Activated CD8-positive, alpha-beta memory T cell treated with anti-CD3 and anti-CD28 coated beads, Interleukin-2, amount 50 U/mL, for 24 hours (primary cell): ENCODE results near the gene DPP6.

ENCODE experiments used
- DNase-seq: peaks from one replicate; pipeline ENCODE4 v3.0.0-alpha.2; 2020; ENCODE audit errors: extremely low read depth

DPP6 gene

DNA sequence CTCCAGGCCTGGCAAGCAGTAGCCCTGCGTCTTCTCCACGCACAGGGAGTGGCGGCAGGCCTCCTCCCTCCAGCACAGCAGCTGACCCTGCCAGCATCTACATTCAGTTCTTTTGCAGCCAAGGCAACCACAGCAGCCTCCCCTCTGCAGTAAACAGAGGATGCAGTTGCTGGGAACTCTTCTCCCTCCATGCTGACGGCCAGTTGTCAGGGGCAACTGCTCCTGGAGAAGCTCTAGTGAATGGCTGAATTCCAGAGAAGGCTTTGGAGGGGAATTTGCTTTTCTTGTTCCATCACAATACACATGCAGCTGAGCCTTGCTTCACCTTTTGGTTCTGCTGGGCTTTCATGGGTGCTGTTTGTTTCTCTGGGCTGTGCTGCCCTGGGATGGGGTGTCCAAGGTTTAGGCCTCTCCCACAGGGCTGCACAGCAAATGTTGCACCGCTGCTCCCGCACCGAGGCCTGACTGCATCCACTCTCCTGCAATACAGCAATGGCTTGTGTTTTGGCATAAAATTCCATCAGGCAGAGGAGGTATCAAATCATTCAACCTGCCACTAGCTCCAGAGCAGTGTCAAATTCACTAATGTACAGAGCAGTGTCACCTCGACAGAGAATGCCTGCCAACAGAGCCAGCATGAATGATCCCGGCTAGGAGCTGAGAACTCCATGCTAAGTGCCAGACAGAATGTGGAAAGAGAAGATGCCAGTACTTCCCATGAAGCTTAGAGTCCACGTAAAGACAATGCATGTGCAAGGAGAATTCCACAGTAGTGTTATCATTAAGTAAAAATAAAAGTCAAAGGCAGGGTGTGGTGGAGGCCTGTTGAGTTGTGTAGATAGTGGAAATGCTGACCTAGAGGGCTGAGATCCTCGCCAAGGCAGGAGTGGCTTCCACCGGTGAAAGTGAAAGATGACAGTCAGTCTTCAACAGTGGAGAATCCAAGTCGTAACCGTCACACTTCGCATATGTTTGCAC lies 399.6 kb downstream of the DPP6 start:
- no peak for DNase-seq

DNA sequence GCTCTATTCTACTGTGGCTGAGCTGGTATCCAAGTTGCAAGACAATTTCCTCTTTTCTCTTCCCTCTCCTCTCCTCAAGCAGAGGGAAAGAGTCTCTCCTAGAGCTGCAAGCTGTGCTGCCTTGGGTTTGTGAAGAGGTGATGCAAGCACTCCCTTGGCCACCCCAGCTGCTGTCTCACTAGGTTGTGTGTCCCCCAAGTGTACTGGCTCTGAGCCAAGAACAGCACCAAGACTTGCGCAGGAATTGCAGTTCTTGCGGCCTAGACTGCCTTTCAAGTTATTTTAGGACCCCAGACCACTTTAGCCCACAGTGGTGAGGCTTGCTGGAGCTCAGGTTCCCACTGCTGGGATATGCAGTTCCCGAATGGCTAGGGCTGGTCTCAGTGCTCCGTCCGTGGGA lies 411.6 kb downstream of the DPP6 start:
- no peak for DNase-seq

DNA sequence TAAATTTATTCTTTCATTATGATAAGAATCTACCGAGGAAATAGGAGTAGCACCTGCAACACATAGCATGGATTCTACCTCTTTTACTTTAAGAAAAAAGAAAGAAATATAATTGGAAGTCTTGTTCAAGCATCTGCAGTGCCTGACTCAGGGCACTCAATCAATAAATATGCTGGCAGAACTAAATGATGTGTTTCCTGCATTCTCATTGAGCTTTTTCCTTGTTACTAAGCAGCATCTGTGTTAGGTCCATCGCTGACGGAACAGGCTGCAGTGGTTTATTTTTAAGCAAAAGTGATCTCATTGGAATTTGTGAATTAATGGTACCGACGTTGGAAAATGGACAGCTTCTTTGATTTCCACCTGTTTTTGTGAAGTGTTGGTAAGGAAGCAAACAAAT lies 417.5 kb downstream of the DPP6 start:
- DNase-seq, result no peak

DNA sequence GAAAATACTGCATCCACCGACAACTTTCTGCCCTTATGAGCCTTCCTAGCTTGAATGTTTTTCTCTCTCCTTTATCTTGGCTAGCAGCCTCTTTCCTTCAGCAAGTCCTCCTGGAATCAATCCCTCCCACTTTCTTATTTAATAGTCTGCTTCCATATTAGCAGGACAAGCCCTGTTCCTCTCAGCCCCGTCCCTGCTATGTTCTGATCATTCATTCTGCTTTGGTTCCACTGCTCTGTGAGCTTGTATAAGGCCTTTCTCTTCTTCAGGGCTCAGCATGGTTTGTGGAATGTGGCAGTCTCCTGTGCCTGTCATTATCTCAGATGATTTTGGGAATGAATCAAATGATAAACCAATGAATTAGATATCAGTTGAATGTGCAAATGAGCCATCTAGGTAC lies 420.1 kb downstream of the DPP6 start:
- DNase-seq, result no peak

DNA sequence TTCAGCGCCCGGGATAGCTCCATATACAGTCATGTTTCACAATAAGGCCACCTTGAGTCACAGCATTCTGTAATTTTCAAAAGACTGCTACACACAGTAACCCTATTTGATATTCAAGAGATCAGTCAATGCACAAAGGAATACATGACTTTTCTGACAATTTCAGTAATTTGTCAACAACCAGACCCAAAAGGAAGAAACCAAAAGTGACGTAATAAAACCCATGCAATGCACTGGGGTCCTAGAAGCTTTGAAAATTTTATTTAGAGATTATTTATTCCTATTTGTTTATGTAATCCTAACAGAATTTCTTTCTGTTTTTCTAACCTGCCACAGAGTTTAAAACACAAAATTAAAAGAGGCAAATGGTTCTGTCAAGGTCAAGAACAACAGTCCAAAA lies 421.2 kb downstream of the DPP6 start:
- no peak for DNase-seq

DNA sequence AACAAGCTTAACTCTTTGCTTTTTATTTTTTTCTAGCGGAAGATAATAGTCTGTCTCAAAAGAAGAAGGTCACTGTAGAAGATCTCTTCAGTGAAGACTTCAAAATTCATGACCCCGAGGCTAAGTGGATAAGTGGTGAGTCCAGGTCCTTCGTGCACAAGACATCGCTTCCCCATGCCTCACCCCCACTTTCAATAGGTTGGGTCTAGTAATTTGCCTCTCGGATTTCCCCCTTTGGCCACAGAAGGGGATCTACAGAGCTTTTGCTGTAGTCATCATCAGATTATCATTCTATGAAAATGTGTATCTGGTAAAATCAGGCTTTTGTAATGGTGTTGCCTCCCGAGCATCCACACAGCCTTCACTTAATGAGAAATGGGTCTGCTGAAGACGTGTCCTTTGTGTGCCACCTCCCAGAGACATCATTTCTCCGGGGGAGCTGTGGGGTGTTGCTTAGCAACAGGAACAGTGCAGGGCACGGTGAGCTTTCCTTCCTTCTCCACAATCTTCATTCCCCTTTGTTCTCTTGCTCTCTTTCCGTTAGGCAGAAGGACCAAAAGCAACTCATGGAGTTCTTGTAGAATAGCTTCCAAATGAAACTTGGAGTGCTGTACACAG lies 422.8 kb downstream of the DPP6 start:
- no peak for DNase-seq

DNA sequence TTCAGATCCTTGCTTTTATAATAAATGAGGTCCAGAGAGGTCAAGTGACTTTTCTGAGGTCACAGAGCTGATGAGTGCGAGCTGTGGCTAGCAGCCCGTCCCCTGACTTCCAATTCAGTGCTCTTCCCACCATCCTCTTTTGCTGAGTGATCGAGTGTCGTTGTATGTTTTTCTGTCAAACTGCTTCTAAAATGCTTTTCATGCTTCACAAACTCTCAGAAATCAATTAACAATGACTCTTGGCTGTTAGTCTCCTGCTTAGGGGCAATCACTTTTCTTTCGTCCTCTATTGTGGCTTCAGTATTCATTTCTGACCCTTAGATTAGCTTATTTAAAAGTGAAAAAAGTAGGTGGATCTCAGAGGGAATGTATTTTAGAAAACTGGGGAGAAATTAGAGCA lies 423.7 kb downstream of the DPP6 start:
- no peak for DNase-seq

DNA sequence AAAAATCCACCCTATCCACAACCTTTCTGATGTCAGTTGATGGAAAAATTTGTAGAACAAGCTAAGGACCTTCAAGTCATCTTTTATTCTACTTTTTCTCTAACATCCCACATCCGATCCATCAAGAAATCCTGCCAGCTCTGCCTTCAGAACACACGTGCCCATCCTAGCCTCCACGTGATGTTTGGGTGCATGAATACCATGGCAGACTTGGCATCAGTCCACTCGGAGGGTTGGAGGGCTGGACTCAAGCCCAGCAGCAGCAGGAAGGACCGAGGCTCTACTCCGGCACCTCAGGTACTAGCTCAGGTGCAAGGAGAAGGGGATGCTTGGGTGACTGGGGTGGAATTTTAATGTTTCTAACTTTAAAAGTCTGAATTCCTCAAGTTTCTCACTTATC lies 428.6 kb downstream of the DPP6 start:
- no peak for DNase-seq

DNA sequence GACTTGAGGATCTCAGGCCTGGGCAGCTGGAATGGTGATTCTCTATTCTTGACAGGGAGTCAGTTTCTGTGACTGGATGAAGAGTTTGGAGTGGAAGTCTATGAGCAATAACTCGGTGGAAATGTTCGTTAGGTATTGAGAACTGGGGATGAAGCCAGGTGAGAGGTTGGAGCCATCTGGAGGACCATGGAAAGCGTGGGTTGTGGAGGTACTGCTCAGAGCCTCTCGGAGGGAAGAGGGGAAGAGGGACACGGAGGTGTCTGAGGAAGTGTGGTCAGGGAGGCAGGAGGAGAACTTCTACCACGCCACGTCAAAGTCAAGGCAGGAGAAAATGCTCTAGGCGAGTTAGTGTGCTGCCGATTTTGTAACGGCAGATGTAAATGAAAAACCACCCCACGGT lies 430.7 kb downstream of the DPP6 start:
- no peak for DNase-seq

DNA sequence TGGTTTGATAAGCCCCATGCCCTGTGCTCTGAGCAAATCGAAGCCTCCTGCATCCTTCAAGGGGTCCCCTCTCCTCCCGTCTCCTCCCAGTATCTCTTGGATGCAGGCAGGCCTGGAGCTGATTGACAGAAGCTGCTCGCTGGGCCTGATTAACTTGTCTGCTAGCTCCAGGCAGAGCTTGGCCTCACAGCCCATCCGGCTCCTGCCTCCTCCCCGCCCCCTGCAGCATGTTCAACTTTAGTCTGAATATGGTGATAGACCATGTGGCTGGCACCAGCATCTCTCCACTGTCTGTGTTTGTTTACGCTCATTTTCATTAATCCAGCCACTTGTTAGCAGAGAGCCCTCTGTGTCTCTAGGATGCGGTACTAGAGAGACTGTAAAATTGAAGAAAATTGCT lies 432.2 kb downstream of the DPP6 start:
- no peak for DNase-seq

DNA sequence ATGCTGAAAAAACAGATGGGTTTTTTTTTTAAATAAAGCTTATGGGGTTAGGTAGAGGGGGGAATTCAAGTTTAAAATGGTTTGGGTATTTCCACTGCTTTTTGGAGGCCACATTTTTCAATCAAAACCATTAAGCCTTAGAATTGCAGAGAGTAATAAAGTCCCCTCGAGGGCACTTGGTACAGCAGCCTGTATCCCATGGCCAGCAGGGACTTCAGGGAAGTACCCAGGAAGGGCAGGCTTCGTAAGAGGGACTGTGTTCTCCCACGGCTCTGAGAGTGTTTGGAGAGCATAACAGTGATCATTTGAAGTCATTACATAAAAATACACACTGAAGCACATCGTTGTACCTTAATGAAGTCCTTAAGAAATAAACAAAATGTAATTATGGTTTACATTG lies 432.7 kb downstream of the DPP6 start:
- DNase-seq, result no peak

DNA sequence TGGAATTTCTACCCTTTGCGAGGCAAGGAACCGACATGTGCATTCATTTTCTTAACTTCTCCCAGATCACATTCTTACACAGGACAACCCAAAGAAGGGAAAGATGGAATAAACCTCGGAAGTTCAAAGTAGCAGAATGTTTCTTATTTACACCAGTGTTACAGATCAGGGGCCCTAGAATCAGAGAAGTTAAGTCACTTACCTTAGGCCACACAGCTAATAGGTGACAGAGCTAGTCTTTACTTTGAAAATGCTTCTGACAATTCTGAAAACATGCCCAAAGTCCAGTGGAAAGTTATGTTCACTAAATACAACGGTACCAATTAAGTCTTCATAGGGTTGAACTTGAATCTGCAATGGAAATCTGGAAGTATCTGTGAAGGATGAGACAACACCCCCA lies 437.7 kb downstream of the DPP6 start:
- no peak for DNase-seq

DNA sequence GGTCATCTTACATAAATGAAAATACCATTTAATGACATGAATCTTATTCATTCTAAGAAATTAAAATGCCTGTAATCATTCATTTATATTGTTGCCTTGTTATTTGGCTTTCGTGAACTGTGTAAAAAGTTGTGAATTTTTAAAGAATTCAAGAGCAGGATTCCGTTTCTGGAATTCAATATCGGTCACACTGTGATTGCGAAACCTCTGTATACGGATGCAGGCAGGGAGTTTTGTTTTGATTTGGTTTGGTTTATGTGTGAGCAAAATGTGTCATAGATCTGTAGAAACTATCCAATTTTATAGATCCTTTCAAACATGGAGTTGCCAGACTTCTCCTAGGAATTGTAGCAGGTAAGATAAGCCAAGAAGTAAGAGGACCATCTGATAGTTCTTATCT lies 441.4 kb downstream of the DPP6 start:
- no peak for DNase-seq

DNA sequence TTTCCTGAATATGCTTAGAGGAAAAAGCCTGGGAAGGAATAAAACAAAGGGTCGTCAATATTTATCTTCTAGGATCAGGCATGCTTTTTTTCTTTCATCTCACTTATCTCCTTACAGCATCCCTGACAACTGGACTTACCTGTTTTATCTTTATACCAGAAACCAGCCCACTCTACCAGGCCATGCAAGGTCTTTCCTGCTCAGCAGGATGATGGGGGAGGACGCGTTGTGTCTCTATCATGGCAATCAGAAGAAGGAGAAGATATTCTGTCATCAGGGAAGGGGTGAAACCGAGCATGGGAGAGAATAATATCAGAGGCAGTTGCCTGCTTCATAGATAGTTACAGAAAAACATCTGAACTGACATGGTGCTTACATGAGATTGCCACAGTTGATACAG lies 445.6 kb downstream of the DPP6 start:
- DNase-seq, result no peak

DNA sequence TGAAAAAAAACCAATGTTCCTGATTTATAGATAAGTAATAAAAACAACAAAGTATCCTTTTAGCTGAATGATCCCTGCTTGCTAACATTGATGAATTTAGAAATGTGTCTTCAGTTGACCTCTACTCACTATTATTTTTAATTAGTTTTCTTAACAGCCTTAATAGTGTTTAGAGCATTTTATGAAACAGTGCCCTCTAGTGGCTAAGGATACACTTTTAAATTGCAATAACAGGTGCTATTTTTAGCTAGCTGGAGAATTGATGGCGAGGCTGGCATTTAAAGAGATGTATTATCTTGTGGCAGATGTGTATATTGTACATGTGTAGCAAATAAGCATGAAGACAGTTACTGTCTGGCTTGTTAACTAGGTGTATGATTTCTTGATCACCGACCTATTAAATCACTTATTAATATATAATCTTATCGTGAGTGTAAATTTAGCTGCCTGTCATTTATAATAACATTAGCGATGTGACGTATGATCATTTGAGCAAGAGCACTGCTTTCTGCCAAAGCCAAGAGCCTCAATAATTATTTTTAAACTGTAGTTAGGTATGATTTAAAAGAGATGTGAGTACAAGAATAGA lies 451.9 kb downstream of the DPP6 start:
- no peak for DNase-seq

DNA sequence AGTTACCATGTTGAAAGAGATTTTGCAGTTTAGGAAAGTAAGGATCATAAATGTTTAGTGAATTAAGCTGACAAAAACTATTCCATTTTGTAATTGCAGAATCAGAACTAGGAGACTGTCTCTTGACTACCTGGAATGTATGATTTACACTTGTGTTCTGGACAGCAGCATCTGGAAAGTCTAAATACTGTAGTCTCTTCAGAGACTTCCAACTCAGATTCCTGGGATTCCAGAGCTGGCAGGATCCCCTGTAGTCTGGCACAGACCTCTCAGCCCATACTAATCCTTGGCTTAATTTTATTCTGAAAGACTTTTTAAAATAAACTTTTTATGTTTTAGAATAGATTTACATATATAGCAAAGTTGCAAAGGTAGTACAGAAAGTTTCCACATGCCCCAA lies 452.7 kb downstream of the DPP6 start:
- DNase-seq, result no peak

DNA sequence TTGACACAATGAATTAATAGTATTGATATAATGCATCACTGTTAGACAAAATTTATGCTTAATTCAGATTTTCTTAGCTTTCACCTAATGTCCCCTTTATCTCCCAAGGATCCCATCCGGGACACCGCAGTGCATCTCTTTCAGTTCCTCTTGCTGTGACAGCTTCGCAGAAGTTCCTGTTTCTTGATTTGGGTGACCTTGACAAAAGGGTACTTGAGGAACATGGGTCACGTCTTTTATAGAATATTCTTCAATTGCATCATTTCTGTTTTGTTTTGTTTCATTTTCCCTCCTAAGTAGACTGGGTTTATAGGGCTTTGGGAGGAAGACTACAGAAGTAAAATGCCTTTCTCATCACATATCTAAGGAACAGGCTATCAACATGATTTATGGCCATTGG lies 453.2 kb downstream of the DPP6 start:
- DNase-seq, result no peak

DNA sequence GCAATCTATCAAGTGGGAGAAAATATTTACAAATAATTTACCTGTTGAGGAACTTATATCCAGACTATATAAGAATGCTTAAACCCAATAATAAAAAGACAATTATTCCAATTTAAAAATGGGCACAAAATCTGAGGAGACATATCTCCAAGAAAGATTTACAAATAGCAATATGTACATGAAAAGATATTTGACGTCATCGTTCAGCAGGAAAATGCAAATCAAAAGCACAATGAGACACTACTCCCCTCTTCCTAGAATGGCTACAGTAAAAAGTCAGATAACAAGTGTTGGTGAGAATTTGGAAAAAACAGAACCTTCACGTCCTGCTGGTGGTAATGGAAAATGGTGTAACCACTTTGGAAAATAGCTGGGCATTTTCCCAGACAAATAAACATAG lies 457.0 kb downstream of the DPP6 start:
- no peak for DNase-seq

DNA sequence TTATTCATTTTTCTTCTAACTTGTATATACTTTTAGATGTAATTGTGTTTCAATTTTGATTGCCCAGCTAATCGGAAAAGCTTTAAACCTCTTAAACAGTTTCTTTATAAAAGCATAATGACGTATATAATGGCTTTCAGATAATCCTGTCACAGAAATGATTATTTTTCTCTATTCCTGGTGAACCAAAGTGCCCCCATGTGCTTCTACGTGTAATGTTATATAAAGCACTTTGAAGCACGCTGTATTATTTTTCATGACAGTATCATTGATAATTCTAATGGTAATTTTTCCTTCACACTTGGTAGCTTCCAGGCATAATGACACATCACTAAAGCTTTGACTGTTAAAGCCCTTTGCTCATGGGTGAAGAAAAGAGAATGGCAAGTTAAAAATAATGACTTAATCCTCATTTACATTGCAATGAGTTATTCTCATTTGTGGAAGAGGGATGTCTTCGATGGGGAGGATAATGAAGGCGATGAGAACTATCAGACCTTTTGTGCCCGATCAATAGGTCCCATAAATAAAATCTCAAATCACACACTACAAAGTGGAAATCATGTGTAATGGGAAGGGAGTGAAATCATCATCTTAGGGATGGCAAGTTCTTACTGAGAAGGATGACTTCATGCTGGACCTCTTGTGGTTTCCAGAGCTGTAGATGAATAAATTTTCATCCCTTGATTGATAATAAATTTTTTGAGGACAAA lies 460.1 kb downstream of the DPP6 start:
- DNase-seq, result no peak

DNA sequence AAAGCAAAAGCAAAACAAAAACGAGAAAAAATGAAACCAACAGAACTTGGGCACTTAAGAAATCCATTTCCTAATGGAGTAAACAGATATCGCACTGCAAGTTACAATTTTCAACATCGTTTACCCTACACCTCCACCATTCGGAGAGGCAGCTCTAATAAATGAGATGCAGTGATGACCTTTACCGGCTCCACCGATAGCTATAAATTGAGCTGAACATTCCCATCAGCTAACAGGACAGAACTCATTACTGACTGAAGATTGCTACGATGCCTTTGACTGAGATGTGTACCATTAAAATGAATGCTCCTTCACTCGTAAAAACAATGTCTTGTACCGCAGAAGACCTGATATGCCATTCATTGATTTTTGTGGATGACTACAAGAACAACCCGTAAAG lies 465.6 kb downstream of the DPP6 start:
- DNase-seq, result no peak

DNA sequence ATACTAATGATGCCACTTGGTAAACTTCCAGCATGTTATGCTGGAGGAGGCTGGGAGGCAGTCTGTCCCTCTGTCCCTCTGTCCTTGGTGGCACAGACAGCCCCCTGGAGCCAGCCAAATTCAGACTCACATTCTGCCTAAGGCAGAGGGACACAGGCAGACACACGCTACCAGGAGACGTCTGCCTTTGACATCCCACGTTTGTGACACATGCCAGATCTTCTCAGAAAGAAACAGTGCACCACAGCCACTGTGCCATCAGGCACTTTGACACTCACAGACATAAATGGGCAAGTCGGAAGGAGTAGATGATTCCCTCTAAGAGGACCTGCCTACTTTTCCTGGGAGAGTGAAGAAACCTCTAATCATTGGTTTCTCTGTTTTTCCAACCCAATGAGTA lies 467.0 kb downstream of the DPP6 start:
- DNase-seq, result no peak

DNA sequence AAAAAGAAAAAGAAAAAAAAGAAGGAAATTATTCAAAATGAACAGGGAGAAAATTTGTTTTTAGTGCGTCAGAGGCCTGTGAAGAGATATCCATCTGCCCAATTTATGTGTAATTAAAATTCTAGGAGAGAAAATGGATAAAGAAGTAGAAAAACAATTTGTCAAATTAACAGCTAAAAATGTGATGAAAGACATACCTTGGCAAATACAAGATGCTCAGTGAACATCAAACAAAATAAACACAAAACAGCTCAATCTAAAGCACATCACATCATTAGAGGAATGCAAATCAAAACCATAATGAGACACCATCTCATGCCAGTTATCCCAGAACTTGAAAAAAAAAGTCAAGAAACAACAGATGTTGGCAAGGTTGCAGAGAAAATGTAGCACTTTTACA lies 477.9 kb downstream of the DPP6 start:
- no peak for DNase-seq
